Pancreas (tissue), 10 donors: Measurements from ENCODE around the gene CDA. TPM values are rescaled to one million over a fixed set of nuclear protein-coding genes. Genes with fewer than 3 reads are reported as not detected.

Source experiments
- ATAC-seq, 4 donors: fragments of 200-7000 bp; cut with Tn5 transposase; one replicate each; pipeline versions ENCODE4 v1.8.0 to v1.9.1; 2020; ENCODE audit warnings: mild to moderate bottlenecking in 4 of 4, moderate library complexity in 4 of 4
- DNase-seq, 6 donors: peaks; one replicate each; pipeline ENCODE4 v3.0.0-alpha.2; 2020
- FAIRE-seq: peaks from 2 replicates; lab custom pipeline; 2012; peaks lifted over from hg19 to GRCh38; lab: Jason Lieb, UNC
- H3K27ac ChIP-seq, 4 donors: fragments of 200-600 bp; sonication (generic); 1 replicate in 3 of 4; 2 replicates in 1 of 4; pipeline versions ENCODE4 v1.5.0 to v1.8.0; 2020
- H3K27me3 ChIP-seq, 4 donors: fragments of 200-600 bp; one replicate each; pipeline ENCODE4 v1.8.0; 2021
- H3K36me3 ChIP-seq, 3 donors: fragments of 200-600 bp; sonication (generic) in 1 of 3; one replicate each; pipeline versions ENCODE4 v1.5.0 to v1.8.0; 2020 to 2021
- H3K4me1 ChIP-seq, 3 donors: fragments of 200-600 bp; one replicate each; pipeline ENCODE4 v1.8.0; 2021
- H3K4me3 ChIP-seq, 4 donors: fragments of 200-600 bp; sonication (generic) in 2 of 4; one replicate each; pipeline versions ENCODE4 v1.5.0 to v1.8.0; 2020 to 2021
- H3K9me3 ChIP-seq, 4 donors: fragments of 200-600 bp; one replicate each; pipeline ENCODE4 v1.8.0; 2021
- WGBS, 2 donors: extraction: QIAGEN DNeasy Blood & Tissue Kit; methylation state at CpG; one replicate each; pipeline ENCODE4 v1.1.7; 2013; 5-methylcytosine and 5-hydroxymethylcytosine counted together
- intact Hi-C, 3 donors: fragments of 100-400 bp; cut with DNase I; formaldehyde crosslinking; loops; one replicate each; pipeline versions ENCODE4 v1.11.1 to v1.14.2; 2022
- polyA plus RNA-seq, 2 donors: library from polyadenylated mRNA; stranded (reverse); fragments of 200-250 nt; gene quantifications; one replicate each; pipeline ENCODE4 v1.2.3, GENCODE V29; 2013
- total RNA-seq, 6 donors: library from RNA; stranded (reverse); fragmentation: NEBNext Ultra II Directional in 4 of 6; extraction: Animal tissue kit (Norgen Biotek cat#: 25700) in 4 of 6; gene quantifications; one replicate each; pipeline versions ENCODE4 v1.2.1 to v1.2.4, GENCODE V29; 2021 to 2023
- TF ChIP-seq, protein P1 (sequence below), 4 donors: fragments of 200-600 bp; sonication (generic) in 3 of 4; IDR thresholded peaks; one replicate each; pipeline versions ENCODE4 v1.5.0 to v1.8.0; 2021; ENCODE audit warnings: antibody characterized with exemption in 4 of 4
- donor health status: healthy with polysubstance abuse.
- donor health status: DM: no; HTN: no; CAD: no; lungs with moderate emphysema.
- donor health status: DM: no; HTN: no; CAD: no.
- donor health status: control.
- donor health status: control.
- donor health status: Bipolar disorder and iron deficiency.
- donor health status: DM: yes; HTN: yes; CAD: no.
- donor health status: DM: no; HTN: no; CAD: no.
- donor health status: DM: no; HTN: no; CAD: no.
- donor health status: DM: yes; HTN: yes; CAD: no.

CDA gene
- total and polyA plus RNA-seq, 8 donors = 0.16 to 1.2 (median 0.49) TPM; not detected in 1

DNA sequence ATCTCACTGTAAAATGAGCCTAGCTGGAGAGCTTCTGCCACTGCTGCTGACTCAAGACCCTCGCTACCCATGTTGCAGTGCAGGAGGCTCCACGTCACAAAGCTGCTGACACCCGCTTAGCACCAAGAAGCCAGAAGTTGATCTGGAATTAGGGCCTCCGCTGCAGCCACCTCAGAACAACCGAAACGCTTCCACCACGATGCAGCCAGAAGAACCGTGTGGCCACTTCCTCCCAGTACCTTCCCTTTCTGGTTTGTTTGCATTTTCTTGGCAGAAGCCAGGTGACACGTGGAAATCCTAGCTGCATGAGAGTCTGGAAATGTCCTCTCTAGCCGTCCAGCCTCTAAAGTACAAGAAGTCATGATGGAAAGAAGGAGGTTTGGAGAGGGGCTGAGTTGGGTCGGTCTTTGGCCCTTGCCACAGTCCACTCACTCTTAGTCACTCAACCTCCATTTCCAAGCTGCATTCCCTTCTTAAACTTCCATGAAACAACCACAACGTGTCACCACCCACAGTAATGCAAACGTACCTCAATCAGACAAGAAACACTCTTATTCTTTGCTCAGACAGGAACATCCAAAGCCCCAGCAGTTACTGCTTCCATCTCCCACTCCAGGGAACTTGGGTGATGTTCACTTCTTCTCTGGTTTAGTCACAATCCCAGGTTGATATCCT, 10.0 kb upstream of the CDA start:
- intact Hi-C loops = no loop called here
- H3K4me1 ChIP-seq = no peaks in the 10 kb centered on the region

DNA sequence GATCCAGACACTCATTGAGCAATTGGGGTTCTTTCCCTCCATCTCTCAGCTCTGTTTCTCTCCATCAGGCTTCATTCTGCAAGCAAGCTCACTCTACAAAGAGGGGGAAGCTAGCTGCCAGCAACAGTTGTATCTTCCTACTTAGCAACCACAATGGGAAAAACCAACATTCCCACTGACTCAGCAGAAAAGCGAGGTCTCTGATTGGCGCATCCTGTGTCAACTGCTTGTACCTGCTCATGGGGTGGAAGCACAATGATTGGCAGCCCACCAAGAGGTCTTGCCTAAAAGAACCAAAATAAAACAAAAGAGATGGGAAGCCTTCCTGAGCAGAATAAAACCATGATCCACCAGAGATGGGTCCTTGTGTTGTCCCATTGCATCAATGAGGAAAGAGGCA, 4.0 kb upstream of the CDA start:
- no peaks in the 10 kb centered on the region for H3K4me1 ChIP-seq
- peaks cover 0 to 6% (median 0%) of the 10 kb centered on the region in 4 donors for H3K27me3 ChIP-seq
- WGBS, 2 donors = 26 to 40% methylated on average over 2 of the region's 2 CpGs
- intact Hi-C loops = no loop called here
- TF ChIP-seq, protein P1, sequence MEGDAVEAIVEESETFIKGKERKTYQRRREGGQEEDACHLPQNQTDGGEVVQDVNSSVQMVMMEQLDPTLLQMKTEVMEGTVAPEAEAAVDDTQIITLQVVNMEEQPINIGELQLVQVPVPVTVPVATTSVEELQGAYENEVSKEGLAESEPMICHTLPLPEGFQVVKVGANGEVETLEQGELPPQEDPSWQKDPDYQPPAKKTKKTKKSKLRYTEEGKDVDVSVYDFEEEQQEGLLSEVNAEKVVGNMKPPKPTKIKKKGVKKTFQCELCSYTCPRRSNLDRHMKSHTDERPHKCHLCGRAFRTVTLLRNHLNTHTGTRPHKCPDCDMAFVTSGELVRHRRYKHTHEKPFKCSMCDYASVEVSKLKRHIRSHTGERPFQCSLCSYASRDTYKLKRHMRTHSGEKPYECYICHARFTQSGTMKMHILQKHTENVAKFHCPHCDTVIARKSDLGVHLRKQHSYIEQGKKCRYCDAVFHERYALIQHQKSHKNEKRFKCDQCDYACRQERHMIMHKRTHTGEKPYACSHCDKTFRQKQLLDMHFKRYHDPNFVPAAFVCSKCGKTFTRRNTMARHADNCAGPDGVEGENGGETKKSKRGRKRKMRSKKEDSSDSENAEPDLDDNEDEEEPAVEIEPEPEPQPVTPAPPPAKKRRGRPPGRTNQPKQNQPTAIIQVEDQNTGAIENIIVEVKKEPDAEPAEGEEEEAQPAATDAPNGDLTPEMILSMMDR (IDR thresholded peaks at IDR 0.05) = no peak
- no peak for DNase-seq
- no peak overlapping the region for H3K27ac ChIP-seq
- FAIRE-seq = no peak
- H3K36me3 ChIP-seq = no peaks in the 10 kb centered on the region
- no peak overlapping the region for H3K4me3 ChIP-seq
- no peak for ATAC-seq
- H3K9me3 ChIP-seq = no peaks in the 10 kb centered on the region

More for the DNA sequence above, 10.0 kb upstream of the CDA start:
- Histone ChIP-seq H3K36me3 (no peaks in the 10 kb centered on the region), H3K27ac (no peak overlapping the region), H3K9me3 (no peaks in the 10 kb centered on the region), H3K27me3 (no peaks in the 10 kb centered on the region), H3K4me3 (no peak overlapping the region)
- WGBS, 2 donors = 60 to 71% methylated on average over 13 of the region's 13 CpGs
- no peak for ATAC-seq
- DNase-seq = no peak
- TF ChIP-seq, protein P1 (IDR thresholded peaks at IDR 0.05) = no peak
- no peak for FAIRE-seq

DNA sequence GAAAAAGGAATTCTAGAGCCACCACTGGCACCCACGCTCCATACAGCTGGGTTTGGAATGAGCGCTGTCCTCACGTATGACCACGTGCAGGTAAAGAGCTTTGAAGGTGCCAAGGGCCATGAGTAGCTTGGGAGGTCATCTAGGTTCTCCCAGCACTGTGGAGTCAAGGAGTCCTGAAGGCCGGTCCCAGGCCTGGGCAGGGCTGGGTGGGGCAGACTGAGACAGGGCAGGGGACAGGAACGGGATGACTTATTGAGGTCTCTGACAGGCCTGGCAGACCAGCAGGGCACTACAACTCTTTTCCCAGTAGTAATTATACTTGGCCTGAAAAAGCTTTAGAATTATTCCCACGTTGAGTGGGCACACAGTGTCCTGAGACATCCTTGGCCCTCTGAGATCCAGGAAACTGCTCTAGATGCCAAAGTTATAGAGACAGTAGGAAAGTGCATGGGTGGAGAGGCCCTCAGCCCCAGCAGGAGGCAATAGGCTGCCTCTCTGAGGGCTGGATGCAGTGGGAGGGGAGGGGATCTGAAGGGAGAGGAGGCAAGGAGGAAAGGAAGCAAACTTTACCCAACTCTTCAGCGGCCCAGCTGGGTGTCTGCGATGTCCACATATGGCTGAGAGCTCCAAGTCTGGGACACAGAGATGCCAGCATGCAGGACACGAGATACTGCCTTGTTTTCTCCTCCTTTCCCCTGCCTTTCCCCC, 1.8 kb upstream of the CDA start:
- Histone ChIP-seq H3K36me3 (no peaks in the 10 kb centered on the region), H3K27me3 (peaks cover 0 to 10% (median 0%) of the 10 kb centered on the region in 4 donors), H3K9me3 (no peaks in the 10 kb centered on the region), H3K4me3 (no peak overlapping the region), H3K27ac (no peak overlapping the region), H3K4me1 (no peaks in the 10 kb centered on the region)
- TF ChIP-seq, protein P1 (IDR thresholded peaks at IDR 0.05) = no peak
- whole genome bisulfite sequencing, 2 donors = 60 to 63% methylated on average over 9 to 10 of the region's 10 CpGs
- no peak for DNase-seq
- FAIRE-seq = no peak
- ATAC-seq = no peak
- intact Hi-C loops = no loop called here

GRCh38 chr1:20587661-20588053, 1.2 kb upstream of the CDA start:
- 57 to 62% methylated on average over 2 of the region's 2 CpGs for WGBS, 2 donors
- FAIRE-seq (no peak), DNase-seq (no peak), ATAC-seq (peak in 1 of 4 donors; percentile 29)
- Histone ChIP-seq H3K4me1 (no peaks in the 10 kb centered on the region), H3K9me3 (no peaks in the 10 kb centered on the region), H3K27me3 (peaks cover 0 to 10% (median 0%) of the 10 kb centered on the region in 4 donors), H3K27ac (no peak overlapping the region), H3K4me3 (no peak overlapping the region), H3K36me3 (no peaks in the 10 kb centered on the region)
- intact Hi-C loops = no loop called here
- TF ChIP-seq, protein P1 (IDR thresholded peaks at IDR 0.05) = no peak
